Vagina (tissue), 2 donors: Measurements from ENCODE around the gene MCAM. TPM values are rescaled to one million over a fixed set of nuclear protein-coding genes. Genes with fewer than 3 reads are reported as not detected.
A peak's percentile ranks its signal among the peaks of the same experiment; 100 is the strongest.

ENCODE experiments used
- DNase-seq, 2 donors: peaks; one replicate each; pipeline ENCODE4 v3.0.0-alpha.2; 2017; ENCODE audit errors: extremely low spot score in 2 of 2
- H3K27ac ChIP-seq: fragments of 200-600 bp; sonication (generic); one replicate; pipeline ENCODE4 v1.5.1; 2019
- H3K27me3 ChIP-seq: fragments of 200-600 bp; sonication (generic); one replicate; pipeline ENCODE4 v1.5.1; 2019
- H3K36me3 ChIP-seq, 2 donors: fragments of 200-600 bp; sonication (generic); one replicate each; pipeline ENCODE4 v1.5.1; 2017 to 2019
- H3K4me1 ChIP-seq: fragments of 200-600 bp; sonication (generic); one replicate; pipeline ENCODE4 v1.5.1; 2019
- H3K4me3 ChIP-seq, 2 donors: fragments of 200-600 bp; sonication (generic); 1 replicate in 1 of 2; 2 replicates in 1 of 2; pipeline ENCODE4 v1.5.1; 2016 to 2019
- H3K9me3 ChIP-seq: fragments of 200-600 bp; sonication (generic); one replicate; pipeline ENCODE4 v1.5.1; 2019
- POLR2A ChIP-seq, 2 donors: fragments of 450-650 bp; IDR thresholded peaks; one replicate each; pipeline ENCODE4 v1.6.1; 2017; ENCODE audit warnings: antibody characterized with exemption in 2 of 2, mild to moderate bottlenecking in 2 of 2, moderate library complexity in 2 of 2
- POLR2AphosphoS5 ChIP-seq, 2 donors: sonication (generic); formaldehyde crosslinking; IDR thresholded peaks; one replicate each; pipeline ENCODE4 v1.9.0; 2017; ENCODE audit warnings: antibody characterized with exemption in 2 of 2, mild to moderate bottlenecking in 2 of 2, low read depth in 1 of 2; ENCODE audit not compliant: insufficient read depth in 1 of 2
- intact Hi-C: fragments of 100-400 bp; cut with DNase I; formaldehyde crosslinking; loops from one replicate; pipeline ENCODE4 v1.15.1; 2023
- total RNA-seq: library from RNA; depleted of rRNA; stranded (reverse); fragments of >200 nt; gene quantifications from one replicate; pipeline ENCODE4 v1.2.3, GENCODE V29; 2016
- TF ChIP-seq, protein P1 (sequence below), 3 experiments: fragments of 450-650 bp in 2 of 3; fragments of 200-600 bp in 1 of 3; sonication (generic) in 1 of 3; IDR thresholded peaks; one replicate each; pipeline ENCODE4 v1.5.1; 2017 to 2019; ENCODE audit warnings: antibody characterized with exemption in 3 of 3, mild to moderate bottlenecking in 2 of 3, moderate library complexity in 2 of 3

MCAM gene
- total RNA-seq, 1 donor from 2014 or later: 295 TPM

DNA sequence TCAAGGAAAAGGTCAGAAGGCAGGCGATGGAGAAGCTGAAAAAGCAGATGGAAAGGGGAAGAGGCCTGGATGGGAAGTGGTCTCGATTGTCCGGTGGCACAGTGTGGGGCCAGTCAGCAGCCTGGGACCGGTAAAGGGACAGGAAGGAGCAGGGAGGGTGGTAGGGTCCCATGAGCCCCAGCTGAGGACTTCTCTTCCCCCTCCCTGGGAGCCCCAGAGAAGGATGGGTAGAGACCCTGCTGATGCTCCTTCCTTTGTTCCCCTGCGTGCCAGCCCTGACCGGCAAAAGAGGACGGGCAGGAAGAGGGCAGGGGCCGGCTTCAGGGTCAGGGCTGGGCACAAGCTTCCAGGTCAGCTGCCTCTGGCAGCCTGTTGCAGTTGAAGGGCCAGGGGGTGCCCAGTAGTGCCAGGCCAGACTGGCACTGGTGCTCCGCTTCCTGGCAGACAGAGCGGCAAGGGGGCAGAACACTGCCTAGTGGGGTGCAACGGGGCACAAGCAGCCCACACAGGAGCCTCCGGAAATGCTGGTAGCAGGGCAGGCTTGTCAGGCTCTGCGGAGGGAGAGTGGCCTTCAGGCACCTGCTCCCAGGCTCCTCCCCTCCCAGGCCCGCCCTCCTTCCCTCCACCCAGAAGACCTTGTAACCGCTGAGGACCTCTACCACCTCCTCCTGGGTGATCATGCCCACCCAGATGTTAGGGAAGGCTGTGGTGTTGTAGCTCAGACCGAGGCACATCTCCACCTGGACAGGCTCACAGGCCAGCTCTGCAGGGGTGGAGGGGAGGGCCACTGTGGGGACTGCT is 24.5 kb upstream of the MCAM start:
- Histone ChIP-seq H3K27me3 (no peaks in the 10 kb centered on the region), H3K36me3 (no peaks in the 10 kb centered on the region), H3K9me3 (no peaks in the 10 kb centered on the region), H3K27ac (peak overlapping the region; percentile 96), H3K4me3 (peak overlapping the region; percentile 57 to 85), H3K4me1 (peaks cover 46% of the 10 kb centered on the region)
- no peak for TF ChIP-seq POLR2AphosphoS5 (IDR thresholded peaks at IDR 0.05; ENCODE audit: insufficient read depth in 1 of 2, low read depth in 1 of 2)
- TF ChIP-seq POLR2A (IDR thresholded peaks at IDR 0.05): no peak
- TF ChIP-seq, protein P1, sequence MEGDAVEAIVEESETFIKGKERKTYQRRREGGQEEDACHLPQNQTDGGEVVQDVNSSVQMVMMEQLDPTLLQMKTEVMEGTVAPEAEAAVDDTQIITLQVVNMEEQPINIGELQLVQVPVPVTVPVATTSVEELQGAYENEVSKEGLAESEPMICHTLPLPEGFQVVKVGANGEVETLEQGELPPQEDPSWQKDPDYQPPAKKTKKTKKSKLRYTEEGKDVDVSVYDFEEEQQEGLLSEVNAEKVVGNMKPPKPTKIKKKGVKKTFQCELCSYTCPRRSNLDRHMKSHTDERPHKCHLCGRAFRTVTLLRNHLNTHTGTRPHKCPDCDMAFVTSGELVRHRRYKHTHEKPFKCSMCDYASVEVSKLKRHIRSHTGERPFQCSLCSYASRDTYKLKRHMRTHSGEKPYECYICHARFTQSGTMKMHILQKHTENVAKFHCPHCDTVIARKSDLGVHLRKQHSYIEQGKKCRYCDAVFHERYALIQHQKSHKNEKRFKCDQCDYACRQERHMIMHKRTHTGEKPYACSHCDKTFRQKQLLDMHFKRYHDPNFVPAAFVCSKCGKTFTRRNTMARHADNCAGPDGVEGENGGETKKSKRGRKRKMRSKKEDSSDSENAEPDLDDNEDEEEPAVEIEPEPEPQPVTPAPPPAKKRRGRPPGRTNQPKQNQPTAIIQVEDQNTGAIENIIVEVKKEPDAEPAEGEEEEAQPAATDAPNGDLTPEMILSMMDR (IDR thresholded peaks at IDR 0.05): no peak
- intact Hi-C loops: no loop called here
- no peak for DNase-seq

DNA sequence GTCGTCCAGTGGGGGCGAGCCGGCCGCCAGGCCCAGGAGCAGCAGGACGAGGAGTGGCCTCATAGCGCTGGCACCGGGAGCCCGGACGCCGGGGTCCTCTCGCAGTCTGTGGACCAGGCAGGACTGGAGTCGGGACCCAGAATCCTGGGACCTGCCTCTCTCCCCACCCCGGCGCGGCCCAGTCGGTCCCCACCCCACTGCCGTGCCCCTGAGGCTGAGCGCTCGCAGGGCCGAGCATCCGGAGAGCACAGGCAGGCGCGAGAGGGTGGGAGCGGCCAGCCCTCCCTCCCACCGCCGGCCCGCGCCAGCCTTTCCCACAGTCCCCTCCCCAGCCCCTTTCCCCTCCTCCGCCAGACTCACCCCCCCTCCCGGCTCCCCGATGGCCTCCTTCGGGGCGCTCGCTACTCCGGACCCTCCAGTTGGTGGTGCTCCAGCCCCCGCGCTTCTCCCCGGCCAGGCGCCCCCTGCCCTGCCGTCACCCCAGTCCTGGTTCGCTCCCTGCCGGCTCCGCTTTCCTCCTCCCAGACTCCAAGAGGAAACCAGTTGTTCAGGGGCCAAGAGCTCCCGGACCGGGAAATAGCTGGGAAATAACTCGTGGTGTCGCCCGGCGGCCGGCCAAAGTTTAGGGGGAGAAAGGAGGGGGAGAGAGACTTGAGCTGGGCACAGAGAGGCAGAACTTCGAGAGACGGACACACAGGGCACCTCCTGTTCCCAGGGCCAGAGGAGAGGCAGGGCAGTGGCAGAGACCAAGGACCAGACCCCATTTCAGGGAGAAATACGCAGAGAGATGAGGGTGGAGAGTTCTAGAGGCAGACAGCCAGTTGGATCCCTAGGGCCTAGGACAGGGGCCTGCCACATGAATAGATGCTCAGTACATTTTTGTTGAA is 23.6 kb upstream of the MCAM start, which contains the start of gene C1QTNF5:
C1QTNF5 (minus strand) TSS at position 549 of the 887 bp plus-strand sequence; CDS start at position 63, 486 bp downstream.
- Histone ChIP-seq H3K27me3 (no peaks in the 10 kb centered on the region), H3K27ac (peak within 1 kb of the TSS; percentile 96), H3K9me3 (no peaks in the 10 kb centered on the region), H3K4me3 (peak within 1 kb of the TSS; percentile 57 to 85), H3K36me3 (no peaks in the 10 kb centered on the region), H3K4me1 (peaks cover 49% of the 10 kb centered on the region)
- intact Hi-C loops: no loop called here
- DNase-seq: no peak
- TF ChIP-seq POLR2A (IDR thresholded peaks at IDR 0.05): peak in 1 of 2 donors; percentile 10
- TF ChIP-seq POLR2AphosphoS5 (IDR thresholded peaks at IDR 0.05; ENCODE audit: insufficient read depth in 1 of 2, low read depth in 1 of 2): peak; percentile 57 to 65
- TF ChIP-seq, protein P1 (IDR thresholded peaks at IDR 0.05): no peak

DNA sequence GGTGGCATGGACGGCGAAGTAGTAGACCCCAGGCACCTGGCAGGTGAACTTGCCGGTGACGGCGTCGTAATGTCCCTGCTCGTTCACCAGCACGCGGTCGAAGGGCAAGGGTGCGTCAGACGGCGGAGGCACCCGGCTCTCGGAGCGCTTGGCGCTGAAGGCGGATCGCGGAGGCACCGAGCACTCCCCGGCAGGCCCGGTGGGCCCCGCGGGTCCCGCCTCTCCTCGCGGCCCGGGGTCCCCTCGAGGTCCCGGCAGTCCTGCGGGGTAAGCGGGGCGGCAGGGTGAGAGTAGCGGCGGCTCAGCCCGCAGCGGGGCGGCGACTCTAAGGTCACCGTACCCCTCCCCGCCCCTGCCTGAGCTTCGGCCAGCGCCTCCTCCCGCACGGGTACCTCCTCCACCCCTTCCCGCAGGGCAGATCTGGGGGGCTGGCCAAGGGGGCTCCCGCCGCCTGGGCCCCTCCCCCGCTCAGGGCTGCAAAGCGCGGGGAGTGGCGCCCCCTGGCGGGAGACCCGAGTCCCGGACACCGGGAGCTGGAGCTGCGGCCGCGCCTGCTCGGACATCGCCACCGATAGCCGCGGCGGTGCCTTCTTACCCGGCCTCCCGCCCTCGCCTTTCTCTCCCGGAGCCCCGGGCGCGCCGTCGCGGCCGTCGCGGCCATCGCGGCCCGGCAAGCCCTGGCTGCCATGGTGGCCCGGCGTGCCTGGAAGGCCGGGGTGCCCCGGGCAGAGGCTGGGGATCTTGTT is 22.8 kb upstream of the MCAM start:
- no peaks in the 10 kb centered on the region for H3K9me3 ChIP-seq
- H3K4me1 ChIP-seq: peaks cover 57% of the 10 kb centered on the region
- no peaks in the 10 kb centered on the region for H3K27me3 ChIP-seq
- peak overlapping the region; percentile 96 for H3K27ac ChIP-seq
- H3K4me3 ChIP-seq: peak overlapping the region; percentile 57 to 85
- no peak for DNase-seq
- intact Hi-C loops: loop anchor here (10.0 kb wide), 1 partner anchor 235 kb away; the partner anchor contains the start of genes C2CD2L and DPAGT1
- TF ChIP-seq POLR2A (IDR thresholded peaks at IDR 0.05) (no peak), POLR2AphosphoS5 (IDR thresholded peaks at IDR 0.05; ENCODE audit: insufficient read depth in 1 of 2, low read depth in 1 of 2) (no peak)
- TF ChIP-seq, protein P1 (IDR thresholded peaks at IDR 0.05): peak; percentile 71 to 89 (median 75)
- H3K36me3 ChIP-seq: no peaks in the 10 kb centered on the region

DNA sequence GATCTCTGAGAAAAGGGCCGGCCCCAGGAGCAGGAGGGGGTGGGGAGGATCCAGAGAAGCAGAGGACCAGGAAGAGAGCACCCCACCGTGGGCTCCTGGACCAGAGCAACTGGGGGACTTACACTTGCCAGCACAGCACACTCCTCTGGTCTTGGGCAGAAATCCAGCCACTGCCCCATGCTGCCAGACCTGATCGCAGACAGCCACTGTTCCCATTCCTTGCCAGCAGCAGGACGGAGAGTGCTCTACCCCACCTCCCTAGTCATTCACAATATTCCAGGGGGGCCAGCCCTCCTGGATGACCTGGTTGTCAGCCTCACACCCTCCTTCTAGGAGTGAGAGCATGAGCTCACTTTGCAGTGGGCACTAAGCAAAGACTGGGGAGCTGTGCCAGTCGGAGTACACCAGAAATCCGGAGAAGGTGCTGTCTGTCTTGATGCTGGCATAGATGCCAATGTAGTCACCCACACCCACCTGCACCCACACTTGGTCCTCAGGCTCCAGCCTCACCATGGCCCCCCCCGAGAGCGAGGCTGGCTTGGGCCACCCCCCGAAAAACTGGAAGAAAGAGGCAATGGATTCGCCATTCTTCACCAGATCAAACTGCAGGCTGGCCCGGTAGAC is 22.1 kb upstream of the MCAM start:
- TF ChIP-seq POLR2AphosphoS5 (IDR thresholded peaks at IDR 0.05; ENCODE audit: insufficient read depth in 1 of 2, low read depth in 1 of 2): no peak
- TF ChIP-seq, protein P1 (IDR thresholded peaks at IDR 0.05): no peak
- no peak for TF ChIP-seq POLR2A (IDR thresholded peaks at IDR 0.05)
- no peaks in the 10 kb centered on the region for H3K27me3 ChIP-seq
- H3K27ac ChIP-seq: peak overlapping the region; percentile 96
- H3K4me3 ChIP-seq: peak overlapping the region; percentile 57 to 85
- H3K4me1 ChIP-seq: peaks cover 58% of the 10 kb centered on the region
- no peak for DNase-seq
- H3K9me3 ChIP-seq: no peaks in the 10 kb centered on the region
- H3K36me3 ChIP-seq: no peaks in the 10 kb centered on the region
- intact Hi-C loops: loop anchor here (10.0 kb wide), 1 partner anchor 234 kb away; the partner anchor contains the start of genes C2CD2L and DPAGT1
